Brain microvascular endothelial cell (primary cell): ENCODE data around the gene MRPL28.

ENCODE experiments used
- DNase-seq: peaks from one replicate; pipeline ENCODE4 v3.0.0-alpha.2; 2020
- H3K27ac ChIP-seq: fragments of 250-450 bp; sonication (Bioruptor Pico); 2 replicates; pipeline ENCODE4 v1.5.1; 2020; ENCODE audit warnings: mild to moderate bottlenecking, moderate library complexity
- H3K27me3 ChIP-seq: fragments of 250-450 bp; sonication (Bioruptor Pico); replicated peaks from 2 replicates; pipeline ENCODE4 v1.5.1; 2020; ENCODE audit warnings: mild to moderate bottlenecking
- H3K36me3 ChIP-seq: fragments of 250-450 bp; sonication (Bioruptor Pico); replicated peaks from 2 replicates; pipeline ENCODE4 v1.5.1; 2020; ENCODE audit warnings: mild to moderate bottlenecking
- H3K4me3 ChIP-seq: 2 replicates; pipeline ENCODE4 v1.5.1; 2011; ENCODE audit warnings: low read depth, mild to moderate bottlenecking, control low read depth, low read length, moderate library complexity
- in situ Hi-C: cut with HindIII; loops from 2 replicates; pipeline ENCODE4 v1.10.0; 2017; ENCODE audit warnings: low sequenced_read_pairs, low pct_ligation_motif_present
- TF ChIP-seq, protein P1 (sequence below): IDR thresholded peaks from 2 replicates; pipeline ENCODE4 v1.5.1; 2011; ENCODE audit warnings: low read depth, mild to moderate bottlenecking, moderate library complexity, low read length, control low read depth, inconsistent platforms; ENCODE audit errors: missing control alignments

The MRPL28 gene

DNA sequence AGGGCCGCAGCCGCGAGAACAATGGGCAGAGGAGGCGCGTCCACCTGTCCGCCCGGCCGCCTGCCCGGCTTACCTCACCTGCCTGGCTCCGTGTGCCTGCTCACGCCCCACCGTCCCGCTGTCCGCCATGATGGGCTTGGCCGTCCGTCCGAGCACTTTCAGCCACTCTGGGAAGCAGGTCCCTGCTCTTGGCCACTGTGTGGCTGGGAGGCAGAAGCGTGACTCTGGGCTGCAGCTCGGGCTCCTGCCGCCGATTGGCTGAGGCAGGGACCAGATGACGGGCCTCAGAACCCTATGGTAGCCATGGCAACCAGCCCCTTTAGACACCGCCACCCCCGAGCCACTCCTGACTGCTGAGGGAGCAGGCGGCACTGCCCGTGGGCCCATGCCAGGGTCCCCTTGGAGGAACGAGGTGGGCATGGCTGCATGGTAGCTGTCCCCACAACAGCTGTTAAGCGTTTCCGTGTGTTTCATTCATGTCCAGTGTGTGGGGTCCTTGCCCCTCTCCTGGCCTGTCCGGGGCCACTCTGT is 8.9 kb downstream of the MRPL28 start:
- Histone ChIP-seq H3K27ac (no peak overlapping the region), H3K4me3 (no peak overlapping the region), H3K36me3 (peaks cover under 1% of the 10 kb centered on the region), H3K27me3 (no peaks in the 10 kb centered on the region)
- in situ Hi-C loops, result no loop called here
- no peak for DNase-seq
- TF ChIP-seq, protein P1, sequence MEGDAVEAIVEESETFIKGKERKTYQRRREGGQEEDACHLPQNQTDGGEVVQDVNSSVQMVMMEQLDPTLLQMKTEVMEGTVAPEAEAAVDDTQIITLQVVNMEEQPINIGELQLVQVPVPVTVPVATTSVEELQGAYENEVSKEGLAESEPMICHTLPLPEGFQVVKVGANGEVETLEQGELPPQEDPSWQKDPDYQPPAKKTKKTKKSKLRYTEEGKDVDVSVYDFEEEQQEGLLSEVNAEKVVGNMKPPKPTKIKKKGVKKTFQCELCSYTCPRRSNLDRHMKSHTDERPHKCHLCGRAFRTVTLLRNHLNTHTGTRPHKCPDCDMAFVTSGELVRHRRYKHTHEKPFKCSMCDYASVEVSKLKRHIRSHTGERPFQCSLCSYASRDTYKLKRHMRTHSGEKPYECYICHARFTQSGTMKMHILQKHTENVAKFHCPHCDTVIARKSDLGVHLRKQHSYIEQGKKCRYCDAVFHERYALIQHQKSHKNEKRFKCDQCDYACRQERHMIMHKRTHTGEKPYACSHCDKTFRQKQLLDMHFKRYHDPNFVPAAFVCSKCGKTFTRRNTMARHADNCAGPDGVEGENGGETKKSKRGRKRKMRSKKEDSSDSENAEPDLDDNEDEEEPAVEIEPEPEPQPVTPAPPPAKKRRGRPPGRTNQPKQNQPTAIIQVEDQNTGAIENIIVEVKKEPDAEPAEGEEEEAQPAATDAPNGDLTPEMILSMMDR, result no peak

DNA sequence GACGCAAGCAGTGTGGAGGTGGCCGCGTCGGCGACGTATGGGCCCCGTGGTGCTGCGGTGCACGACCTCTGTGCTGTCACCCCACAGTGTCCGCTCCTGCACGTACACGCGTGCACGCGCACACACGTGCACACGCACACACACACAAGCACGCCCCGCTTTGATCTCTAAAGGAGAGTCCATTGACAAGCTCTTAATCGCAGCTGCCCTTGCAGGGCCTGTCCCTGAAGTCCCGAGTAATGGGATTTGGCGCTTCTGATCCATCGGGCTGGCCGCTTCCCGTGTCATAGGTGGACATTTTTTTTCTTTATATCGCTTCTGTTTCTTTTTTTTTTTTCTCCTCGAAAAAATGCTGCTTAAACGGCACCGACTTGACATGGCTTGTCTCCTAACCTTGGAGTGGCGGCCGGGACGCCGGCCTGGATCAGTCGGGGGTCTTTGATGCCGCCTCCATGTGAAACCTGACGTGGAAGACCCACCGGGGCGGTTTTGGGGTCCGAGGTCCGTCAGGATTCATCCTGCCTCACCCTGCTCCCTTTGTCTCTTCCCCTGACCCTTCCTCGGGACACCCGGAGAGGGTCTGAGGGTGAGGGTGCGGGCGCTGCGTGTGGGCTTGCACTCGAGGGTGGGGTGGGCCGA is 9.5 kb downstream of the MRPL28 start:
- DNase-seq, result no peak
- no peaks in the 10 kb centered on the region for H3K36me3 ChIP-seq
- no peak overlapping the region for H3K27ac ChIP-seq
- TF ChIP-seq, protein P1, result no peak
- in situ Hi-C loops, result no loop called here
- H3K4me3 ChIP-seq, result no peak overlapping the region
- H3K27me3 ChIP-seq, result no peaks in the 10 kb centered on the region

DNA sequence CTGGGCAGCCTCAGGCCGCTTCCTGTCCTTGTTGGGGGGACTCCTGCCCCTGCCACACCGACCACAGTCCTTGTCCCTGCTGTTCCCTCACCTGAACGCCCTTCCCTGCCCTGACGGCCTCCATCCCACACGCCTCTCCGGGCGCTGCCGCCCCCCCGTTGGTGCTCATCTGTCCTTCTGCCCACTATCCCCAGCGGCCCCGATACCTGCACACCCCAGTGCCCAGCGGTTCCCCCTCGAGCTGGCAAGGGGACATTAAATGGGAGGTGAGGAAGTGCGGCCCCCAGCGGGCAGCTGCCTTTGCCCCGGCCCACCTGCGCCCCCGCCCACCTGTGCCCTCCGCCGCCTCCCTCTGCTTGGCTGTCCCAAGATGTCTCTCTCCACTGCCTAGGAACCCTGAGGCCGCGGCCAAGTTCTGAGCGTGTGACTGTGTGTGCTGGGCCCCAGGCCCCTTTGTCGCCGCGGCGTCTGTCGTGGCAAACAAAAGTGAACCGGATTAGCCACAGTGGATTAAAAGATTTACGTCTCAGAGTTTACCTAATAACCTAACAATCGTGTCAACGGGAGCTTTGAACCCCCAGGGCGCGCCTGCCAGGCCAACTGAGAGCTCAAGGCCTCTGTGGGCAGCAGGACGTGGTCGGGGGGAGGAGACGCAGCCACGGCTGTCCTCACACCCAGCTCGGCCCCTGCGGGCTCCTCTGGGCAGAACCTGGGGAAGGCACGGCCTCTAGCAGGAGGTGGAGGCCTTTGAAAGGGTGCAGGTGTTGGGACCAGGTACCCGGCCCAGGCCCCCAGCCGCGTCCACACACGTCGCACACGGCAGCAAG is 10.3 kb downstream of the MRPL28 start:
- no peak for DNase-seq
- in situ Hi-C loops, result no loop called here

DNA sequence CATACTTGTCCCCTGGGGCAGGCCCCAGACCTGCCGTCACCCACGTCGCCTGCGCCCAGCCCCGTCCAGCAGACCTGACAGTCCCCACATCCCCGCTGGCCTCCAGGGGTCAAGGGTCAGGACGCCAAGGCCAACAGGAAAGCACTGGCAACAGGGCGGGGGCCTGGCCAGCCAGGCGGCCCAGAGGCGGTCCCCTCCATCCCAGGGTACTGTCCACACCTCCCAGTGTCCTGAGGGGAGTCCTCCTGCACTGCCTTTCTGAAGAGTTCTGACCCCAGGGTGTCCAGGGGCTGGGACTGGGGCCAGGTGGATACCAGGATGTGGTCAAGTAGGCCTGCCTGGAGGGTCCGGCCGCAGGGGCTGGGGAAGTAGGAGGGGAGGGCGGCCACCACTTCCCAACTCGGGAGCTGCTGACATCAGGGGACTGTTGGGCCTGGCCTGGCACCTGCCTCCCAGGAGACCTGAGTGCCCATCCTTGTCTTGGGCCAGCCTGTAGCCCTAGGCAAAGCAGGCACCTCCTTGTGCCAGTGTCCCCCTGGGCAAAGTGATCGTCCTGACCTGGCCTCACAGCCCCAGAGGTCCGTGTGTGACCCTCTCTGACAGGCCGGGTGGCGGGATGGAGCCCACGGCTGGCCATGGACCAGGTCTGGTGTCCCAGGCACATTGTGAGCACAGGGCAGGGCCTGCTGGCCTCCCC is 11.1 kb downstream of the MRPL28 start:
- Histone ChIP-seq H3K27ac (no peak overlapping the region), H3K36me3 (no peaks in the 10 kb centered on the region), H3K27me3 (no peaks in the 10 kb centered on the region), H3K4me3 (no peak overlapping the region)
- TF ChIP-seq, protein P1, result no peak
- DNase-seq, result no peak
- in situ Hi-C loops, result no loop called here

More for the DNA sequence above, 10.3 kb downstream of the MRPL28 start:
- Histone ChIP-seq H3K27ac (no peak overlapping the region), H3K4me3 (no peak overlapping the region), H3K36me3 (no peaks in the 10 kb centered on the region), H3K27me3 (no peaks in the 10 kb centered on the region)
- TF ChIP-seq, protein P1, result no peak

DNA sequence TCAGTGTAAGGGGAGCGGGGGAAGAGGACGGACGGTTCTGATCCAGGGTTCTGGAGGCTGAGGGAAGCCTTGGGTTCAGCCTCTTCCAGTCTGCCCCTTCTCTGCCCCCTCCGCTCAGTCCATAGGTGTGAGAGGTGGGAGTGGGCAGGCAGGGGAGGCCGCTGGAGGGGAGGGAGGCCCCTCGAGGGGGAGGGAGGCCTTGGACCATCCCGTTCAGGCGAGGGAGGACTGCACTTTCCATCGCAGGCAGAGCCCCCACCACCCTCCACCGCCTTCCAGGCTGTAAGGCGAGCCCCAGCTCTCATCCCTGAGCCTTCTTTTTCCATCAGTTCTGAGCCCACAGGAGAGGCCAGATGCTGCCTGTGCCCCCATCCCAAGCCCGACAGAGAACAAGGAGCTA is 13.6 kb downstream of the MRPL28 start:
- in situ Hi-C loops, result no loop called here
- no peak overlapping the region for H3K4me3 ChIP-seq
- H3K27me3 ChIP-seq, result no peaks in the 10 kb centered on the region
- TF ChIP-seq, protein P1, result no peak
- DNase-seq, result no peak
- H3K36me3 ChIP-seq, result no peaks in the 10 kb centered on the region
- H3K27ac ChIP-seq, result no peak overlapping the region
